ENCODE measurements around the gene CGAS.

The CGAS gene

DNA sequence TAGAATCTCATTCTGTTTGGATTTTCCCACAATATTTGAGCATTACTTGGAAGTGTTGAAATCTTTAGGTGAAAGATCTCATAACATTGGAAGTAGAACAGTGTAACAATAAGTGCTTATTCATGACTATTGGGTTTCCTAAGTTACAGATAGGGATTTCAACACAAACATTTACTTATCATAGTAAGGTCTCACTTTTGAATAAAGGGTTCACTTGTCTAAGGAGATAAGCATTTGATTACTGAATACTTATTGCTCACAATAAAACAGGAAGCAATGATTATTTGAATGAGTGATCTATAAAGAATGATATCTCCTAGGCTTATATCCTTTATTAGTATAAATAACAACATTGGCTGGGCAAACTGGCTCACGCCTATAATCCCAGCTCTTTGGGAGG lies 42.7 kb downstream of the CGAS start:
- TF ChIP-seq, protein P1, sequence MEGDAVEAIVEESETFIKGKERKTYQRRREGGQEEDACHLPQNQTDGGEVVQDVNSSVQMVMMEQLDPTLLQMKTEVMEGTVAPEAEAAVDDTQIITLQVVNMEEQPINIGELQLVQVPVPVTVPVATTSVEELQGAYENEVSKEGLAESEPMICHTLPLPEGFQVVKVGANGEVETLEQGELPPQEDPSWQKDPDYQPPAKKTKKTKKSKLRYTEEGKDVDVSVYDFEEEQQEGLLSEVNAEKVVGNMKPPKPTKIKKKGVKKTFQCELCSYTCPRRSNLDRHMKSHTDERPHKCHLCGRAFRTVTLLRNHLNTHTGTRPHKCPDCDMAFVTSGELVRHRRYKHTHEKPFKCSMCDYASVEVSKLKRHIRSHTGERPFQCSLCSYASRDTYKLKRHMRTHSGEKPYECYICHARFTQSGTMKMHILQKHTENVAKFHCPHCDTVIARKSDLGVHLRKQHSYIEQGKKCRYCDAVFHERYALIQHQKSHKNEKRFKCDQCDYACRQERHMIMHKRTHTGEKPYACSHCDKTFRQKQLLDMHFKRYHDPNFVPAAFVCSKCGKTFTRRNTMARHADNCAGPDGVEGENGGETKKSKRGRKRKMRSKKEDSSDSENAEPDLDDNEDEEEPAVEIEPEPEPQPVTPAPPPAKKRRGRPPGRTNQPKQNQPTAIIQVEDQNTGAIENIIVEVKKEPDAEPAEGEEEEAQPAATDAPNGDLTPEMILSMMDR (IDR thresholded peaks at IDR 0.05; ENCODE audit: low read depth, low read length, poor library complexity, severe bottlenecking): no peak
- TF ChIP-seq EZH2phosphoT487 (IDR thresholded peaks at IDR 0.05; ENCODE audit: borderline replicate concordance, low read length): no peak
- no peaks in the 10 kb centered on the region for H3K9me3 ChIP-seq (ENCODE audit: control insufficient read depth, insufficient read depth, low read length)
- H3K4me3 ChIP-seq (ENCODE audit: low read length): no peak overlapping the region
- no peaks in the 10 kb centered on the region for H3K4me1 ChIP-seq (ENCODE audit: control insufficient read depth, low read length)
- no peaks in the 10 kb centered on the region for H3K79me2 ChIP-seq (ENCODE audit: control insufficient read depth, low read length)
- H3F3A ChIP-seq (ENCODE audit: control insufficient read depth, insufficient read depth): no peaks in the 10 kb centered on the region
- no peaks in the 10 kb centered on the region for H4K20me1 ChIP-seq (ENCODE audit: control insufficient read depth, insufficient read depth, low read depth, low read length)
- H3K27ac ChIP-seq (ENCODE audit: low read depth, low read length): no peak overlapping the region
- no peaks in the 10 kb centered on the region for H3K36me3 ChIP-seq (ENCODE audit: control insufficient read depth, low read length)
- no peaks in the 10 kb centered on the region for H3K9me2 ChIP-seq (replicated peaks; ENCODE audit: control insufficient read depth, low read length)
- H3K4me2 ChIP-seq (ENCODE audit: low read length): no peak overlapping the region
- H3K27me3 ChIP-seq (ENCODE audit: control insufficient read depth, low read length): no peaks in the 10 kb centered on the region

DNA sequence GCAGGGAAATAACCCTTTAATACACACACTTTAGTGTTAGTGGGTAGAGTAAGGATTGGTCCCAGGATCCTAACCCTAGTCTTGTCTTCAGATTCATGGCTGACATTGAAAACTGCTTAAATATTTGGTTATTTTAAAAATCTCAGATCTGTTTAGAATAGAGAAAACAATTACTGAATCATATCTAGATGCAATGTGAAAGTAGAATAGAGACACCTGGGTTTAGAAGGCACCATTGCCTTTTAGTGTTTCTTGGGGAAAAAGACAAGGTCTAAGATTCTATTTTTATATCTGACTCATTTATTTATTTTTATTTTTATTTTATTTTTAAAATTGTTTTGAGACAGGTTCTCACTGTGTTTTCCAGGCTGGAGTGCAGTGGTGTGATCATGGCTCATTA lies 51.4 kb downstream of the CGAS start:
- H3K4me1 ChIP-seq (ENCODE audit: control insufficient read depth, low read length): no peaks in the 10 kb centered on the region
- H3K4me3 ChIP-seq (ENCODE audit: low read length): no peak overlapping the region
- no peak for TF ChIP-seq EZH2phosphoT487 (IDR thresholded peaks at IDR 0.05; ENCODE audit: borderline replicate concordance, low read length)
- TF ChIP-seq, protein P1 (IDR thresholded peaks at IDR 0.05; ENCODE audit: low read depth, low read length, poor library complexity, severe bottlenecking): no peak
- H3K9me2 ChIP-seq (replicated peaks; ENCODE audit: control insufficient read depth, low read length): no peaks in the 10 kb centered on the region
- H3K4me2 ChIP-seq (ENCODE audit: low read length): no peak overlapping the region
- H3F3A ChIP-seq (ENCODE audit: control insufficient read depth, insufficient read depth): no peaks in the 10 kb centered on the region
- no peaks in the 10 kb centered on the region for H4K20me1 ChIP-seq (ENCODE audit: control insufficient read depth, insufficient read depth, low read depth, low read length)
- no peaks in the 10 kb centered on the region for H3K27me3 ChIP-seq (ENCODE audit: control insufficient read depth, low read length)
- H3K79me2 ChIP-seq (ENCODE audit: control insufficient read depth, low read length): no peaks in the 10 kb centered on the region
- H3K27ac ChIP-seq (ENCODE audit: low read depth, low read length): no peak overlapping the region
- H3K36me3 ChIP-seq (ENCODE audit: control insufficient read depth, low read length): no peaks in the 10 kb centered on the region
- no peaks in the 10 kb centered on the region for H3K9me3 ChIP-seq (ENCODE audit: control insufficient read depth, insufficient read depth, low read length)

DNA sequence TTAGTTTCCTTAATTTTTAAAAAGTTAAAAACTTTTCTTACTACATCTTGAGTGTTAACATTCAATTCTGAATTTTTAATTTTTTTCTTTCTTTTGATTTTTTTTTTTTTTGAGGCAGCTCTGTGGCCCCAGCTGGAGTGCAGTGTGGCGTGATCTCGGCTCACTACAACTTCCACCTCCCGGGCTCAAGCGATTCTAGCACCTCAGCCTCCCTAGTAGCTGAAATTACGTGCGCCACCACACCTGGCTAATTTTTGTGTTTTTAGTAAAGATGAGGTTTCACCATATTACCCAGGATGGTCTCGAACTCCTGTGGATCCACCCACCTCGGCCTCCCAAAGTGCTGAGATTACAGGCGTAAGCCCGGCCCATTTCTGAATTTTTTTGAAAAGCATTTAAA lies 56.2 kb downstream of the CGAS start:
- Histone ChIP-seq H3K27ac (ENCODE audit: low read depth, low read length) (no peak overlapping the region), H3K27me3 (ENCODE audit: control insufficient read depth, low read length) (no peaks in the 10 kb centered on the region), H3K36me3 (ENCODE audit: control insufficient read depth, low read length) (no peaks in the 10 kb centered on the region), H3K9me3 (ENCODE audit: control insufficient read depth, insufficient read depth, low read length) (no peaks in the 10 kb centered on the region), H3K79me2 (ENCODE audit: control insufficient read depth, low read length) (no peaks in the 10 kb centered on the region), H3K4me1 (ENCODE audit: control insufficient read depth, low read length) (no peaks in the 10 kb centered on the region), H3K9me2 (replicated peaks; ENCODE audit: control insufficient read depth, low read length) (no peaks in the 10 kb centered on the region), H3F3A (ENCODE audit: control insufficient read depth, insufficient read depth) (no peaks in the 10 kb centered on the region), H3K4me3 (ENCODE audit: low read length) (no peak overlapping the region), H4K20me1 (ENCODE audit: control insufficient read depth, insufficient read depth, low read depth, low read length) (no peaks in the 10 kb centered on the region), H3K4me2 (ENCODE audit: low read length) (0 out of 2 replicates have a peak overlapping the region, but pooled peaks have one; percentile 12)
- TF ChIP-seq, protein P1 (IDR thresholded peaks at IDR 0.05; ENCODE audit: low read depth, low read length, poor library complexity, severe bottlenecking): no peak
- no peak for TF ChIP-seq EZH2phosphoT487 (IDR thresholded peaks at IDR 0.05; ENCODE audit: borderline replicate concordance, low read length)

Data from DOHH2 (cell line).